ENCODE measurements around the gene SLC9A5.

The SLC9A5 gene

GRCh38 chr16:67282447-67282805, 33.6 kb downstream of the SLC9A5 start:
- DNase-seq: no peak

- DNase-seq: no peak
These were observed 34.5 kb downstream of the SLC9A5 start for GRCh38 chr16:67283039-67283825.

GRCh38 chr16:67283826-67284555, 35.2 kb downstream of the SLC9A5 start:
- no peak for DNase-seq

- no peak for DNase-seq
These were observed 36.2 kb downstream of the SLC9A5 start for GRCh38 chr16:67284699-67285646.

GRCh38 chr16:67286441-67287235, 37.9 kb downstream of the SLC9A5 start:
- DNase-seq: no peak

GRCh38 chr16:67287960-67288359, 39.2 kb downstream of the SLC9A5 start:
- DNase-seq: no peak

GRCh38 chr16:67291461-67291860, 42.7 kb downstream of the SLC9A5 start:
- DNase-seq: no peak

- DNase-seq: no peak
These were observed 45.5 kb downstream of the SLC9A5 start for GRCh38 chr16:67294171-67294757.

- DNase-seq: no peak
These were observed 46.2 kb downstream of the SLC9A5 start for GRCh38 chr16:67294938-67295361.

GRCh38 chr16:67296420-67296819, 47.6 kb downstream of the SLC9A5 start:
- no peak for DNase-seq

- no peak for DNase-seq
These were observed 49.5 kb downstream of the SLC9A5 start for GRCh38 chr16:67298277-67298676.

GRCh38 chr16:67299269-67299668, 50.5 kb downstream of the SLC9A5 start:
- no peak for DNase-seq

- DNase-seq: no peak
These were observed 52.5 kb downstream of the SLC9A5 start for GRCh38 chr16:67301080-67301782.

- no peak for DNase-seq
These were observed 53.3 kb downstream of the SLC9A5 start for GRCh38 chr16:67302076-67302475.

- DNase-seq: no peak
These were observed 54.2 kb downstream of the SLC9A5 start for GRCh38 chr16:67302970-67303369.

GRCh38 chr16:67304020-67304419, 55.2 kb downstream of the SLC9A5 start:
- DNase-seq: no peak

GRCh38 chr16:67305216-67306071, 56.7 kb downstream of the SLC9A5 start:
- DNase-seq: no peak

- DNase-seq: no peak
These were observed 61.8 kb downstream of the SLC9A5 start for GRCh38 chr16:67310561-67310960.

- peak; percentile 38 for DNase-seq
These were observed 63.1 kb downstream of the SLC9A5 start for GRCh38 chr16:67311607-67312488.
